Stimulated activated CD4-positive, alpha-beta T cell treated with anti-CD3 and anti-CD28 coated beads, Interleukin-12 subunit alpha, Interleukin-12 subunit beta, amount 100 ng/mL, for 24 hours (primary cell): Measurements from ENCODE around the gene FRMD3.
A peak's percentile ranks its signal among the peaks of the same experiment; 100 is the strongest.

Source experiments
- DNase-seq, 2 experiments: peaks; one replicate each; pipeline ENCODE4 v3.0.0-alpha.2; 2020; ENCODE audit warnings: low read depth in 2 of 2

The FRMD3 gene

DNA sequence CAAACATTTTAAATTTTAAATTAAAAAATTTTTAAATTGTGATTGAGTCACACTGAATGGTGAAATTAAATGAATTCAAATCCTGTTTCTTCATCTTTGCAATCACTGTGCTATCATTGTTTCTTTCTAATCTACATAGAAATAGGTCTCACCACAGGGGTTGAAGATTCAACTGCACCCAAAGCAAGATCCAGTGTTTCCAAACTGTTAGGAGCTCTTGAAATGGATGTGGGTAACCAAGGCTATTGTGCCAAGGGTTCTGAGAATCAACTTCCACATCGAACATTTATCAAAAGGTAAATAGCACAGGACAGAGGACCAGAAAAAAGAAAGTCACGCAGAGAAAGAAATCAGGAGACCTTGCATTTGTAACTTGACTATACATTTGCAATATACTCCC, 302.7 kb downstream of the FRMD3 start:
- DNase-seq = no peak

DNA sequence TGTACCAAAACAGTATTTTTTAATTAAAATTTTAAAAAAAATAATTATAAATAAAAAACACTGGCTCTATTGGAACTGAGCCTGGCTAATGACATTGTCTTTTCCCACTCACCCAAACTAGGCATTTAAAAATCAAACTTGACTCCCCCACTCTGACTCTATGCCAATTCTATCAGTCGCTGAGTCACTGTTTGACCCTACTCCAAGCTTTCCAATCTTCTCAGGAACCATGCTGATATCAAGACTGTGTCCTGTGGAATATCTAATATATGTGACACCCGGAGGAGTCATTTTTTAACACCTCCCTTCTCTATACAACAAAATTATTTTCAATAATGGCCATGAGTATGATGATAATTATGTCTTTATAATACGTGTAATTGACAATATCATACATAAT, 303.7 kb downstream of the FRMD3 start:
- no peak for DNase-seq

DNA sequence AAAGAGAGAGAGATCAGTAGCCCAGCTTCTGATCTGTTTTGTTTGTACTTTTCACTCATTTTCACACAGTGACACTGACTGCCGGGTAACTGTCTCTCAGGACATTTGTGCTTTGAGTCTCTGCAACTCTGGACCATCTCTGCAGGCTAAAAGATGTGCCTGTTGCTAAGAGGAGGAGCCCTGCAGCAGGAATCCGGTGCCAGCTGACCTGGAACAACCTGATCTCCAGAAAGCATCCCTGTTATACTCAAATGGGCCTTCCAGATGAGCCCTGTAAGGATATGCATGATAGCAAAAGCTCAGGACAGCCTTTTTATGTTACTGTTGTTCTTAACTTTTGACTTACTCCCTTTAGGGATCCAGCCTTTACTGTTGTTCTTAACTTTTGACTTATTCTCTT, 304.6 kb downstream of the FRMD3 start:
- DNase-seq = no peak

DNA sequence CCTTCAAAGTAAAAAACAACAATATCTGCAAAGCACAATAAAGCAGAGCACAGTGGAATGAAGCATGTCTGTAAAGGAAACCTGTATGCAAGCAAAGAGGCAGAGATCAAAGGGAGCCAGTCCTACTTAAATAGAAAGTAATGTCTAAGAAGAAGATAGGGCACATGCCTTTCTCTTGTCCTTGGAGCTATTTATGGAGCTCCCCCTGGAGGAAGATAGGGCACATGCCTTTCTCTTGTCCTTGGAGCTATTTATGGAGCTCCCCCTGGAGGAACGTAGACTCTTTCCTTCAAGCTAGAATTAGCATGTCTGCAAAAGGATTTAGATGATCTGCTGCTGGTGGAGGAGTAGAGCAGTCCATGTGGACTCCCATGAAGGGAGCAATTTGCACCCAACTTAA, 307.2 kb downstream of the FRMD3 start:
- no peak for DNase-seq

DNA sequence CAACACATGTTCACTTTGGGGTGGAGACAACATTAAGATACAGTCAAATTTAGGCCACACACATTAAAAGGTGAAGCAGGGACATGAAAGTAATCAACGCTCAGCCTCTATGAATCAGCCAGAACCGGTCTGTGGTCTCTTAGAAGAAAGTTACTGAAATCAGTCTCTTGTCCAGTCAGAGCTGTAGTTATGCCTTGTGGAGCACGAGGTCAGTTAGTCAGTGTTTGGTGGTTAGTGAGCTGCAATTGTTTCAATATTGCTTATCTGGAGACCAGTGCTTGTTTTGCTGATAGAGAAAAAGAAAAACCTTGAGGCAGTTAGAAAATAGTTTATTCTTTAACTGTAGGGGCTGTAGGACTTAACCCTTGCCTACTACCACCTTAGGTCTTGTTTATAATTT, 317.5 kb downstream of the FRMD3 start:
- no peak for DNase-seq

DNA sequence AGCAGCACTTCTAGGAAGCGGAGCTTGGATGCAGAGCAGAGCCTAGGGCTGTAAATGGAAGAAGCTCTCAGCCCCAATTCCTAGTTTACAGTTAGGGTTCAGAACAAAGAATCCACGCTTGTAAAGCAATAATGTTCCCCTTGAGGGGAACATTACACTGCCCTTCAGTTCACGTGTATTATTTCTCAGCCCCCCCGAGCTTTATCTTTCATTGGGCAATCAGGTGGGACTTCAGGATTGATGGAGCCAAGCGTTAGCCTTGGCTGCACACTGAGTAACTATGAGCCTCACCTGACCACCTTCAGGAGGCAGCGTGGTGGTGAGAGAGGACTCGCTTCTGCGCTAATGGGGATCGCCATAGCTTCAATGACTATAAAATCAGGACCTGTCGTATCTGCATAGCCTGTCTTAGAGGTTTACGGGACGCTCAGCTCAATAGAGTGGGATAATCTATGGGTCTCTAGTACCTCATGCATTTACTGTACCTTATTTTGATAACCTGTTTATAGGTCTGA, 318.2 kb downstream of the FRMD3 start:
- DNase-seq = no peak

DNA sequence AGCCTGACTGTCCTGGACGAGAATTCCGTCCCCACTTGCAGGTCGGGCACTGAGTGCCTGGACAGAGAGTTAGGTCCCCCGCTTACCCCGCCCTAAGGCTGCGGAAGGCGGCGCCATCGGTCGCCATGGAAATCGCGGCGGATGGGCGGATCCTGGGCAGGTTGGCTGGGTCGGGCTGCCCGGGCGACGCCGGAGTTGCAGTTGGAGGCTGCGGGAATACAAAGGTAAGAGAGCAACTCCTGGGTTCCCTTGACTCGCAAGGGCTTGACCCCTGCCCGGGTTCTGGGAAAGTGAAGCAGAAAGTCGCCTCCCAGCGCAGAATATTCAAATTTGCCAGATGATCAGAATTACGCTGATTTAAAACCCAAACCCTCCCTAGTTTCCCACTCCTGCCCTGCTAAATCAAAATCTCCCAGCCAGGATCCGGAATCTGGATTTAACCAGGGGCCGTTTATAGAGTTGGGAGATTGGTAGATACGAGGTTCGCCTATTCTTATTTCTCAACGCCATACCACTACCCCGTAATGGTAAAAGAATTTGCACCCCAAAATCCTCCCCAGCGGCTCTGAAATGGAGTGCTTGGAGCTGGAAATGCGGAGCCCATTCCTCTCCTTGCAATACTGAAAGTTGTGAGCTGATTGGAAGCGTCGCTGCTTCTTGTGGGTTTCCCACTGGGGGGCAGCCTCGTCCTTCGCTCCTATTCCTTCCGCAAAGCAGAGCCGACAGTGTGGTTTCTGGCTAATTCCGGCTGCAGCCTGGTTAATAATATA, 318.9 kb downstream of the FRMD3 start:
- DNase-seq = peak in 1 of 2 experiments; percentile 17

DNA sequence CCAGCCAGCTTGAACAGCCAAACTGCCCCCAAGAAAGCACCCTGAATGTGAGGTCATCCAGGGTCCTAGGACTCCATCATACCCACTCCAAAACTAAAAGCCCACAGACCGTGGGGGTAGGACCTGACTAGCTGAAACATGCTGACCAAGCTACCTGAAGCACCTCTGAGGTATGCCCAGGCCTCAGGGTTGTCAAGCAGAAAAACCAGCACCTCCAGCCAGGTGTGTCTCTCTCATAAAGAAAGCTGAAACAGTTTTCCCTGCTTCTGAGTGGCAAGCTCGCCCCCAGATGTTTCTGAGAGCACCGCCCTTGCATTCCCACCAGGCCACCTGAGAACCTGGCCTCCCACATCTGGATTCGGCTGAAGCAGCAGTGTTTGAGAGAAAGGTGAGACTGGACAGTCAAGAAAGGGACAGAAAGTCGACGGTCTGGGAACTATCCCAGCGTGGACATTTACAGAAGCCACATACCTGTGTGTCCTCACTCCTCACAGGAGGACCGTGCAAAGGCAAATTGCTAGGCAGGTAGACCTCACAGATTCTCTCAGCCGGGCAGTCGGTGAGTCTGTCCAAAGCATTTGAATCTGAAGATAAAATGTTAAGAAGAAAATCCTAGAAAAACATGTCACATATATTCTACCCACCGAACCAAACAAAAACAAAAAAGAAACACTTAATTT, 319.6 kb downstream of the FRMD3 start:
- DNase-seq = no peak

DNA sequence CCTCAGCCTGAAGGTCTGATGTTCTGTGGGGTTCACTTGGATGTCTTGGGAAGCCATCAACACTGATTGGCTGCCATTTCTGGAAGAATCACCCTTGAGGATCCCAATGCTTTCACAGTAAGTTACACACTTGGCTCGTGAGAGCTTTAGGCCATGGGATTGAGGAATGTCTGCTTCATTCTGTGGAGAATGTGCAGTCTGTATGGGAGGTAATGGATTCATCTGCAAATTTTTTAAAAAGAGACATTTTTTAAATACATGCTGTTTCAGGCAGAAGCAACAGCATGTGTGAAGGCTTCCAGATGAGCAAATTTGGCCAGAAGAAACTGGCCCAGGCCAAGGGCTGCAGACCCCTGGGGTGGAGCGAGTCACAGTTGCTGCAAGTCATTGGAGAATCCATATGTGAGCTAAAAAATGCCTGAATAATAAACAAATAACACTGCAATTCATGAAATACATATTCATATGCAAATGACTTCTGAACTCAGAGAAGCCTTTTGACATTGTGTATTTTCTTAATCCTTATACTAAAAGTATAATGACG, 328.9 kb downstream of the FRMD3 start:
- no peak for DNase-seq

DNA sequence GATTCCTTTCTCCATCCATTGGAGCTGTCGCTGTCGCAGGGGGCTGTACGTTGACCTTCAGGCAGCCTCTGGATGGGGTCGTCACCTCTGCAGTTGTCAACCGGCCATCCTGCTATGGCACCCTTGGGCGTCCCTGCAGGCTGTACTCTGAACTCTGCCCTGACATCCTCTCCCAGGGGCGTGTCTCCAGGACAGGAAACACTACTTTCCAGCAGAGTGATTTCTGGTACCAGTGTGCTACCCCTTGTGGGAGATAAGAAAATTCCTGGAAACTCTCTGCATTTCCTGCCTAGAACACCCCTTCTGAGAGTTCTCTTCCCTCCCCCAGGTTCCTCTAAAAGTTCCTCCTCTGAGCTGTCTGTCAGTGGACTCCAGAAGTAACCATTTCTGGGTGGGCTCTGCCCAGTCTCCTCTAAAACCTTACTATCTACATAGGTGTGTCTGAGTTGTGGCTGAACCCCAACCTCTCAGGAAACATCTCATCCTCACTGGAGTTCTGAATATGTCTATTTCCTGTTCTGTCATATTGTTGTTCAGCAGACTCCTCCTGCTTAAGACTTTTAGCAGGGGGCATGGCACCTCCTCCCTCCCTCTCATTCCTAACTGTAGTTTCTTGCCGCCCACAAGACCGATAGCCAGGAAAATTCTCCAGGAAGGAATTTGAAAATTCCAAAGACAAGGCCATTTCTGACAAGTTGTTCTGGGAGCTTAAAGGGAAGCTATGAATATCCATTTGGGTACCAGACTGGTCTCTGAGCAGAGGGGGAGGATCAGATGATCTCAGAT, 329.9 kb downstream of the FRMD3 start:
- no peak for DNase-seq

DNA sequence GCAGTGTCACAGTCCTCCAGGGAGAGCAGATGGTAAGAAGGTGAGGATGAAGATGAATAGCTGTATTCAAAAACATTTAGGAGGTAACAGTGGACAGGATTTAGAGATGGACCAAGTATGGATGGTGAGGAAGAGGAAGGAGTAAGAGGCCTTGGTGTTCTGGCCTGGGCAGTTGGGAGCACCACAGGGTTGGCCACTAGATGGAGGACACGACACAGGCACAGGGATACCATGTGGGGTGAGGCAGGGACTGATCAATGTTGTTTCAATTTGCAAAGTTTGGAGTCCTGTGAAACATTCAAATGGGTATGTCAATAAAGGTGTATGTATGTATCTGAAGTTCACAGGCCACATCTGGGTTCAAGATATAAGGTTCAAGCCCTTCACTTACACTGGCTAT, 334.2 kb downstream of the FRMD3 start:
- no peak for DNase-seq

DNA sequence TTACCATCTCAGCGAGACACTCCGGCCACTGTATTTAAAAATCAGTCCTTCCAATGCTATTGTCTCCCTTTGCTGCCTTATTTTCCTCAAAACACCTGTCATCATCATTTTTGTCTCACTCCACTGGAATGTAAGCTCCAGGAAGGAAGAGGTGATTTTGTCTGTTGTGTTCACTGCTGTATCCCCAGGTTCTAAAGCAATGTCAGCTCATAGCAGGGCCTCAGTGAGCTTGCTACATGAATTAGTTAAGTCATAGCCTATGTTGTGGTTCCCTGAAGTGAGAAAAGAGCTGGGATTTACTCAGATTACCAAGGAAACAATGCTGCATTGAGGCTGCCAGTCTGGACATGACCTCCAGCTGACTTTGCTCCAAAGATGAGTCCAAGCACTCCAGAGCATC, 337.7 kb downstream of the FRMD3 start:
- no peak for DNase-seq

DNA sequence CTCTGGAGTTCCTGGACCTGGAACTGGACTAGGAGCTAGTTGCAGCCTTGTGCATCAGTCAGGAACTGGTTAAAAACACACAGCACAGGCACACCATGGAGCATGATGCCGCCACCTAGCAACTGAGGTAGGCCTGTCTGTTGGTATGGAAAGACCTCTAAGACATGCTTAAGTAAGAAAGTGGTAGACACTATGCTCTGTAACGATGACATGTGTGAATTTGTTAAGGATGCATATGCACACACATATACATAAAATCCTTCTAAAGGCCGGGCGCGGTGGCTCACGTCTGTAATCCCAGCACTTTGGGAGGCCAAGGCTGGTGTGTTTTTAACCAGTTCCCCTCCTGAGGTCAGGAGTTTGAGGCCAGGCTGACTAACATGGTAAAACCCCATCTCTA, 338.4 kb downstream of the FRMD3 start:
- no peak for DNase-seq

DNA sequence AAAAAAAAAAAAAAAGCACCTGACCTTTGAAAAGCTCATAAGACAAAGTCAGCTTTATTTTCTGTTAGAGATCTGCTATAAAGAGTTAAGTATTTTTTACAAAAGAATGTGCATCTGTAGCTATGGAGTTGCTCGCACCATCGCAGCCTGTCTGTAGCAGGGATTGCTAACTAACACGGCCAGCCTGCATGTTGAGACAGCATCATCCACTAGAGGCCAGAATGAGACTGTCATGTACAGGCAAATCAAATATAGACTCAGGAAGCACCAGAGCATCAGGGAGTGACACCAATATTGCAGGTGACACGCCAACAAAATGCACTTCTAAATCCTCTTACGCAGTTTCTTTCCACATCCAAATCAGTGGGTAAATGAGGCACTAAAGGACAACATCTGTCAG, 339.0 kb downstream of the FRMD3 start:
- DNase-seq = no peak

DNA sequence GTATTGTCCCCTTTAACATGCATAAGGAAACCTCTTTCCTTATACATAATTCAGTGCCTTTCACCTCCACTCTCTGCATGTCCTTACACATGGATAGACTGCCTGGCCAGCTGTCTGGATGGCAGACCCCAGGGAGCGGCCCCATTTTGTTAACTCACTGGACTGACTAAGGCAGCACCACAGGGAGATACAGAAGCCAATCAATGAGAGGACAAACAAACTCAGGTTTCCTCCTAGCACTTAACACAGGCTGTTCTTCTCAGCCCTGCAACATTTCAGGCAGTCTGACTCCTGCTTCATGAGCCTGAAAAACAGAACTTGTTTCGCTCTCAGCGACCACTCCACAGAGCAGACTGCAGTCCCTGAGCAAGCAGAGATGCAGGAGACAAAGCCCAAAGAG, 339.8 kb downstream of the FRMD3 start:
- no peak for DNase-seq

DNA sequence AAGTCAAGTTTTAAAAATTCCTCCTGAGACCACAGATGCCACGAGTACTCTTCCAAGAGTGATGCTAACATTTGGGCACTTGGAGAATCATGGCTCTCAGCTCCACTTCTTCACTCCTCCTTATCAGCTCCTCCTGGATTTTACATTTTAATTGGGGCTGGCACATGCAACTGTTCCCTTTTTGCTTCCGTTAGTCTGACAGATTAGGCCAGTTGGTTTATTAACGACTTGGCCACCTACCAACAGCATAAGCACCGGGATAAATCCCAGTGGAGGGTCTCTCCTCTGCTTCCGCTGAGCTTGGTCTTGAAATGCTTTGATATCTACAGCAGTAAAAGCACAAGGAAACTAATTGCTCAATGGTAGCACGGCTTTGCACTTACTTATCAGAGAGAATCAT, 340.6 kb downstream of the FRMD3 start:
- DNase-seq = no peak

DNA sequence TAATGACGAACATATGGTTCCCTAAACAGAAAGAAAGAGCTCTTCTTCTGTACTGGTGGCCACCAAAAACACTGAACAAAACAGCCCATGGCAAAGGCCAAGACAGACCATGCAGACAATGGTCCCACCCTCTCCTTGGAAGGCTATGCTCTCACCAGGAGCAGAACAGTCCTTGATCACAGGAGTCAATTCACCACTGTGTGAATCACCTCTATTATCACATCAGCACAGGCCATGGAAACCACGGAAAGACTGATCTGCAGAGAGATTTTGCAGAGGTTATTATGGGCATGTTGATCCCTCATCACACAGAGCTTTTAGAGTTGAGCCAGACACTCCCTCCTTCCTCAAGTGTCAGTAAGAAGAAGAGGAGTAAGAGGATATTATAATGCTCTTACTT, 341.3 kb downstream of the FRMD3 start:
- no peak for DNase-seq
